ENCODE results near the gene LETM1.
"Not testable (repeated sequence)": the region's sequence is repeated elsewhere in the genome, so short reads cannot be mapped to it uniquely, and the experiment has no call there.

The LETM1 gene

DNA sequence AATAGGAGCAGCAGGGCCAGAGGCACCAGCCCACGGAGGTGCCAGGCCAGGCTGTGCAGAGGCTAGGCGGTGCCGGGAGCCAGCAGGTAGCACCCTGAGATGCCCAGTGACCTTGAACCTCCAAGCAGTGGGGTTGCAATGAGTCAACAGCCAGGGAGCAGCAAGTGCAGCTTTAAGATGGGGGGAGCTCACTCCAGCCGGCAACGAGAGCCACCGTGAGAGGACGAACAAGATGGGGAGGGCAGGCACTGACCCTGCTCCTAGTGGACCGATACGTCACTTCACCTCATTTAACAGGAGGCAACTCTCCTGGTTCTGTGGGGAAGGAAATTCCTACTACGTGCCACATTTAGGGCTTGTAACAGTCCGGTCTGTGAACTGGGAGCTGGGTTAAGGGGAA is 4.8 kb downstream of the LETM1 start:
- no peak for DNase-seq

GRCh38 chr4:1850276-1850675 is 5.7 kb downstream of the LETM1 start:
- DNase-seq, result no peak

GRCh38 chr4:1846580-1846979 is 9.4 kb downstream of the LETM1 start:
- no peak for DNase-seq

- not testable (repeated sequence) for DNase-seq
These were observed 11.3 kb downstream of the LETM1 start for GRCh38 chr4:1844618-1845017.

- peak; percentile 36 for DNase-seq
These were observed 12.1 kb downstream of the LETM1 start for GRCh38 chr4:1843852-1844251.

DNA sequence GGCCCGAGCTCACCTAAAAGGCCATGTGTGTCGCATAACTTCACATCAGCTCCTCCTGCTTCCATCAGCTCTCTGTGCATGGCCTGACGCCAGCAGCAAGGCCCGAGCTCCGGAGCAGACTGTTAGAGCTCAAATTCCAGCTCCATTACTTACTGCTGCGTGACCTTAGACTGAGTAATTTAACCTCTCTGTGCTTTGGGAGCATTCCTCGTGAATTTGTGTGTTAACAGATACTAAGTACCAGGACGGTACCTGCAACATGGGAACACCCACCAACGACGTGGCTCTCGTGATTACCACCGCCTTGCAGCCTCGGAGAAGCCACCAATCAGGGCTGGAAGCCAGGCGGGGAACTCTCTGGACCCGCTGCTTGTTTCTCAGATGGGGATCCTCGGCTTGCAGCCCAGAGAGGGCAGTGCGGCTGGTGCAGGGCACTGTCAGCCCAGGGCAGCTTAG is 12.9 kb downstream of the LETM1 start:
- DNase-seq, result peak; percentile 81

DNA sequence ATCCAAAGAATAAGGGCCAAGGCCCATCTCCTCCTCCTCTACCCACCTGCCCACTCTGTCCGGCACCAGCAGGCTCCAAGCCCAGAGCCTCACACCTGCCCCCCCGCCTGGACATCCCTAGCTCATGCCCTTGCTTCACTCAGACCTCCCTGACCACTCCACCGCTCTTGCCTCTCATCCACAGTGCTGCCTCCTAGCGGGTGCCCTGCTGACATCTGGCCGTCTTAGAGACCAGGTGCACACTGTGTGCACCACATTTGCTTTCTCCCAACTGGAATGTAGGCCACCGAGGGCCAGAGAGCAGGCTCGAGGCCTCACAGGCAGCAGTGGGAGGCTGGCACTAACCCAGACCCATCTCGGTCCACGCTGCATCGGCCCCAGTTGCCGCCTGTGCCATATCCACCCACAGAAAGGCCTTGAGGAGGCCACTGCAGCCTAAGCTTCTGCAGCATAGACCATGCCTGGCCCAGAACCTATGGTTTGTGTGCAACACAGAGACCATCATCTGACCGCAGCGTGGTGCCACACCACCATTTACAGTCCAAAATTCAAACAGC is 13.5 kb downstream of the LETM1 start:
- no peak for DNase-seq

GRCh38 chr4:1841887-1842210 is 14.1 kb downstream of the LETM1 start:
- no peak for DNase-seq

GRCh38 chr4:1841201-1841886 is 14.6 kb downstream of the LETM1 start:
- no peak for DNase-seq

DNA sequence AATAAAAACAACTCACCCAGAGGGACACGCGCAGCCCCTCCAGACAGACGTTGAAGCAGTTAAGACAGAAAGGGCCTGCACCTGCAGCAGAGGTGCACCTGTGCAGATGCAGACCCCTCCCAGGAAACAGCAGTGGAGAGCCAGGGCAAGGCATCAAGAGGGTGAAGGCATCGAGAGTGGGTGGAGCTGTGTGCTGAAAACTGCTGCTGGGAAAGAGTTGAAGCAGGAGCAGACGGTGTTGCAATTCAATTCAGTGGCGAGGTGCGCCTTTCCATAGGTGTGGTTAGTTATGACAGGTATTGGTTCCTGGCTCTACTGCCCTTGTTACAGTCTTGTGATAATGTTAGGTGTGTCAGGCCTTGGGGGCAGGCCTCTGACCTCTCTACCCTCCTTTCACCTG is 16.7 kb downstream of the LETM1 start:
- no peak for DNase-seq

- no peak for DNase-seq
These were observed 18.9 kb downstream of the LETM1 start for GRCh38 chr4:1837069-1837468.

GRCh38 chr4:1836650-1837049 is 19.3 kb downstream of the LETM1 start:
- no peak for DNase-seq

DNA sequence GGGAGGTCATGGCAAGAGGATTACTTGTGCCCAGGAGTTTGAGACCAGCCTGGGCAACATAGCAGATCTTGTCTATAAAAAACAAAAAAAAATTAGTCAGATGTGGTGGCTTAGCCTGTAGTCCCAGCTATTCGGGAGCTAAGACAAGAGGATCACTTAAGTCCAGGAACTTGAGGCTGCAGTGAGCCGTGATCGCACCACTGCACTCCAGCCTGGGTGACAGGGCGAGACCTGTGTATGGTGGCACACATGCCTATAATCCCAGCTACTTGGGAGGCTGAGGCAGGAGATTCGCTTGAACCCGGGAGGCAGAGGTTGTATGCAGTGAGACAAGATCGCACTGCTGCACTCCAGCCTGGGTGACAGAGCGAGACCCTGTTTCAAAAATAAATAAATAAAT is 20.1 kb downstream of the LETM1 start:
- DNase-seq, result not testable (repeated sequence)

- DNase-seq, result no peak
These were observed 21.7 kb downstream of the LETM1 start for GRCh38 chr4:1834047-1834775.

DNA sequence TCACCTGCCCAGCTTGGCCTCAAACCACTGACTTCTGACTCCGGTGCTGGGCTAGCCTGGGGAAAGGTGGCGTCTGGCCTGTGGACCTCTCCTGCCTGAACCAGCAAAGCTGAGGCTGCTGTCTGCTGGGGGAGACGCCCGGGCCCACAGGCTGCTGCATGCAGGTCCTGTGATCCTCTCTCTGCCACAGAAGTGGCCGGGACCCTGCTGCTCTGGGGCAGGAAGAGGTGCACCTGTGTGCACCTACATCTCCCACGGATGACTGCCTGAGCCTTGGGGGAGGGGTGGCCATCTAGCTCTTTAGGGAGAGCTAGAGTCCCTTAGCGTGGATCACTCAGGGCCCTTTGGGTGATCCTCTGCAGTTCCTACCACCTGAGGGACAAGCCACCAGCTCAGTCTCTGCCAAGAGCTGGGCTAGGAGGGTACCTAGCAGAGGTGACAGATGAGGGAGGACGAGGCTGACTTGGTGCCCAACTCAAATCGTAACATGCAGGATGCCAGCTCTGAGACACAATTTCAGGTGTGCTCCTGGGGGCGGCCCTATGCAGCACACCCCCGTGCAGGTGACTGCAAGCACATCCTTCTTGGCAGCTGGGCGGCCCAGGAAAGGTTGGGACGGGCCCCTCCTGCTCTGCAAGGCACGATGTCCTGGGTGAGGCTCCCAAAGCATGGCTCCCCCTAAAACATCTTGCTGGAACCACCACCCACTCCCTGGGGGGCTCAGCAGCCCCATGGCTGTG is 22.5 kb downstream of the LETM1 start:
- no peak for DNase-seq

- no peak for DNase-seq
These were observed 23.3 kb downstream of the LETM1 start for GRCh38 chr4:1832690-1833089.

GRCh38 chr4:1831331-1831730 is 24.6 kb downstream of the LETM1 start:
- DNase-seq, result no peak

DNA sequence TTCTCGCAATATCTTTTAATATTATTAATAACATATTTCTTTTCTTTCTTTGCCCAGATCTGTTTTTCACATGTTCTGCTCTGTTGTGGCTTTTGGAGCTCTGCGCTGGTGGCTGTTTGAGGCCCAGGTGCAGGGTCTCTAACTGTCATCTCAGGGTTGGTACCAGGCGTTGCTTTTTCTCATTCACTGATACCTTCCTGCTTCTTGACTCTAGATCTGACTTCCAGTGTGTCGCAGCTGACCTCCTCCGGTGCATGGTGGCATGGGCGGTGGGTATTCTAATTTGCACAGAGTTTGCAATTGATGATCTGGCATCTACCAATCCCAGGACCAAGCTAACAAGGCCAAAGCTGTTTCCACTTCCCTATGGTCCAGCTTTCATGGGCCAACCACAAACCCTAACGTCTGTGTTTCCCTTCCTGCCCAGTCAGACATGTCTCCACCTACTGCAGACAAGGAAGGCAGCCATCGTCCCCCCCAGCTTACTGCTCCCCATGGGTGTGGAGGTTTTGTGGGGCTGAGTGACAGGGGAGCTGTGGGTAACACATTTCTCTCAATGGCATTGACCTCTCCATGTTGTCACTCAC is 25.2 kb downstream of the LETM1 start:
- DNase-seq, result no peak

DNA sequence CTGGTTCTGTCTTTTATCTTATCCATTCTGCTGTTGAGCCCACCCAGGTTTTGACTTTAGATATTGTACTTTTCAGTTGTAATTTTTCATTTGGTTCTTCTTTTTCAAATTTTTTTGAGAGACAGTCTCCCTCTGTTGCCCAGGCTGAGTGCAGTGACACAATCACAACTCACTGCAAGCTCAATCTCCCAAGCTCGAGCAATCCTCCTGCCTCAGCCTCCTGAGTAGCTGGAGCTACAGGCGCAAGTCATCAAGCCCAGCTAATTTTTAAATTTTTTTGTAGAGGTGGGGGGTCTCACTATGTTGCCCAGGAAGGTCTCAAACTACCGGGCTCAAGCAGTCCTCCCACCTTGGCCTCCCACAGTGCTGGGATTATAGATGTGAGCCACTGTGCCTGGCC is 25.7 kb downstream of the LETM1 start:
- DNase-seq, result no peak

DNA sequence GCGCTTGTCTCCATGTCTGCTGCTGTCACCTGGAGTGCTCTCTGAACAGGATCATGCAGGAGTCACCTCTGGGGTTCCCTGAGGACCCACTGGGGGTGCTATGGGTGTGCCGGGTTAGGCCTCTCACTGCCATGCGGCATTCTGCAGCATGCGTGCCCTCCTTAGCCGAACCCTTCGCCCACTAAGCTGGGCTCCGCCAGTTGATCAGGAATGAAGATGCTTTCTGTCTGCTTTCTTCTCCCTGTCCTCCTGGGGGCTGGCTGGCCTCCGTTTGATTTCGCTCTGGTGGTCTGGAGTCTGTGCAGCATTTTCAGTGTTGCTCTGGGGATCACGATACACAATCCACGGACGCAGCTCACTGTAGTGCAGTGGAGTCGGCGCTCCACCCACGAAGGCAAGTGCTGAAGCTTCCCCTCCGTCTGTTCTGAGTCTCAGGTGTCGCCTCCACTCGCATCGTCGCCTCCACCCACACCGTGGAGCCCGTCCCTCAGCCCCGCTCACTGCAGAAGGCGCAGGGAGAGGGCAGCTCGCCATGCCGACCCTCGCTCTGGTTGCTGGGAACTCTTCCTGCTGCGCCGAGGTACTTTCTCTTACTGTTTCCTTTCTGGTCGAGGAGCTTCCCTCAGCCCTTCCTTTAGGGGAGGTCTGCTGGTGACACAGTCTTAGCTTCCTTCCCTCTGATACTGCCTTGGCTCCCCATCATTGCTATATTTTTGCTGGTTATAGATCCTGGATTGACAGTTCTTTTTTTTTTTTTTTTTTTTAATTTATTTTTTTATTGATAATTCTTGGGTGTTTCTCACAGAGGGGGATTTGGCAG is 29.2 kb downstream of the LETM1 start:
- DNase-seq, result no peak

- no peak for DNase-seq
These were observed 30.6 kb downstream of the LETM1 start for GRCh38 chr4:1825326-1825725.

DNA sequence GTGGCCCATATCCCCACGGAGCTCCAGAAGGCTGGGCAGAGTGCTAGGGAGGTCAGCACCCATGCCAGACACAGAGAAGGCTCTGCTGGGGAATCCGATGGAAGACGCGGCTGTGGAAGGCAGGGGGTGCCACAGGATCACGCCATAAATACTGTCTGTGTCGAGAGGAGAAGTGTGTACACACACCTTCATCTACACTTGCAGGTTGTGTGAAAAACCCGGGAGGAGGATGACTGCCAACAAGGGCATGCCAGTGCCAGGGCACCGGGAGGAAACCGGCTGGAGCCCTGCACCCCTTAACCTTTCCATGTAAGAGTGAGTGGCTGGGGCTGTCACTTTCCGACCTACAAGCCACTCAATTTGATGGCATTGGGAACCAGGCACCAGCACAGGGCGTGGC is 31.2 kb downstream of the LETM1 start:
- DNase-seq, result no peak

GRCh38 chr4:1823545-1823932 is 32.4 kb downstream of the LETM1 start:
- DNase-seq, result no peak

Data from fibroblast of skin of right biceps (primary cell).